ENCODE data around the gene WFDC6. TPM values are rescaled to one million over a fixed set of nuclear protein-coding genes. Genes with fewer than 3 reads are reported as not detected.

Gene WFDC6
- total RNA-seq, 1 experiment from 2014 or later = not detected

DNA sequence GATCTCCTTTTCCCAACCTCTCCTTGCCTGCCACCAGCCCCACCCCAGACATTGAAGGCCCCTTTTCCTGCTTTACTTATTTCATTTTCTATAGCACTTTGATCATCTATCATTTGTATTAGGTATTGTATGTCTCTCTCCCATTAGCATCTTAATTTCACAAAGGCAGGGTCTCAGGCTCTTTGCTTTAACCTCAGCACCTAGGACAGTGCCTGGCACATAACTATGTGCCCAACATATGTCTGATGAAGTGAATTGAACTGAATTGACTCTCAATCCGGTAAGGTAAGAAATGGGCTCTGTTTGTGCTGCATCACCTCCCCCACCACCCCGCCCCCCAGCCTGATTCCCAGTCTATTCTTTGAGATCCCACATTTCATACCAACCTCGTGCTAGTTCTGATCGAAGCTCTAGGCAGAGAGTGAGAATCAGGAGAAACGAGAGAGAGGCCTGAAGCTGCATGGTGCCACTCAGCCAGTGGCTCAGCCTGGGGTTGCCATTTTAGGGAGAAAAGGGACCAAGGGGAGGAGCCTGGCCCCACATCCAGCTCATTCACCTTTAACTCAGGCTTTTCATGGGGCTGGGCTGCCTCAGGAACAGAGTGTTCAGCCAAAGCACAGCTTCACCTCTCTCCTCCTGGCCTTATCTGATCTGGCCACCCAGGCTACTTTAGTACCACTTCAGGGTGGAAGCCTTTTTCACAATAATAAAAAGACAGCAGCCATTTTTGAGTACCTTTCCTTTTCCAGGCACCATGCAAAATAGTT is 24.0 kb downstream of the WFDC6 start, which contains the start of gene SPINT3:
Gene SPINT3, minus strand, starts transcription at position 476 of the 767 bp plus-strand sequence. Its CDS starts 14 bp downstream, at position 462.
- Histone ChIP-seq H2BK5ac (ENCODE audit: insufficient read length, low read length) (no peak within 1 kb of the TSS), H3K23me2 (ENCODE audit: insufficient read length, low read depth, low read length, poor library complexity, severe bottlenecking) (no peaks in the 10 kb centered on the region), H3K4me1 (ENCODE audit: insufficient read depth, low read length) (no peaks in the 10 kb centered on the region), H3K79me2 (ENCODE audit: insufficient read depth, low read length) (no peaks in the 10 kb centered on the region), H3K4ac (ENCODE audit: low read depth, low read length) (no peak within 1 kb of the TSS), H4K5ac (ENCODE audit: insufficient read length, low read depth, low read length) (no peak within 1 kb of the TSS), H4K20me1 (ENCODE audit: control insufficient read depth, insufficient read depth, insufficient read length) (no peaks in the 10 kb centered on the region), H3K18ac (ENCODE audit: insufficient read length, low read depth, low read length) (no peak within 1 kb of the TSS), H3T11ph (ENCODE audit: low read length) (no peak within 1 kb of the TSS), H3K9ac (ENCODE audit: extremely low read depth, insufficient read length, low read length) (no peak within 1 kb of the TSS), H3K56ac (ENCODE audit: insufficient read length, low read depth, low read length) (no peak within 1 kb of the TSS), H2BK15ac (ENCODE audit: low read depth, low read length) (no peak within 1 kb of the TSS), H3K27ac (ENCODE audit: insufficient read length, low read depth, low read length) (no peak within 1 kb of the TSS), H4K91ac (ENCODE audit: insufficient read length, low read depth, low read length) (no peak within 1 kb of the TSS), H2AFZ (ENCODE audit: low read length) (no peak within 1 kb of the TSS), H3K27me3 (ENCODE audit: insufficient read depth, low read length) (no peaks in the 10 kb centered on the region), H3K9me3 (ENCODE audit: control insufficient read depth, low read depth, low read length) (no peaks in the 10 kb centered on the region), H3K14ac (ENCODE audit: insufficient read depth, low read length) (no peak within 1 kb of the TSS), H4K8ac (replicated peaks; ENCODE audit: insufficient read length, low read depth, low read length) (no peak within 1 kb of the TSS), H2BK12ac (ENCODE audit: insufficient read length, low read depth, low read length) (no peak within 1 kb of the TSS), H3K79me1 (ENCODE audit: insufficient read depth, low read depth, low read length, poor library complexity, severe bottlenecking) (no peaks in the 10 kb centered on the region), H2BK120ac (ENCODE audit: low read depth, low read length, poor library complexity, severe bottlenecking) (no peak within 1 kb of the TSS), H2BK20ac (ENCODE audit: low read depth, low read length, poor library complexity, severe bottlenecking) (no peak within 1 kb of the TSS), H2AK5ac (ENCODE audit: insufficient read length, low read length) (no peak within 1 kb of the TSS), H3K4me2 (ENCODE audit: insufficient read depth, insufficient read length, low read length) (no peak within 1 kb of the TSS), H3K23ac (ENCODE audit: insufficient read length, low read depth, low read length) (no peak within 1 kb of the TSS)
- Mint-ChIP-seq H3K36me3 (ENCODE audit: insufficient read depth in 1 of 3, low read depth in 3 of 3) (no peaks in the 10 kb centered on the region), H3K4me1 (peaks cover 2 to 7% of the 10 kb centered on the region in 2 experiments; a peak in 1 of 4 replicates), H3K27me3 (ENCODE audit: low read depth) (no peaks in the 10 kb centered on the region; the same call in 1 of the 2 replicates), H3K27ac (no peak within 1 kb of the TSS), H3K4me3 (no peak within 1 kb of the TSS), H3K9me3 (no peaks in the 10 kb centered on the region; a peak in 1 of 5 replicates)
- DNase-seq = no peak
- no CpG with 5 or more reads among the region's 5 CpGs for WGBS (ENCODE audit: extremely low coverage, insufficient read length, low lambda C conversion rate)
- TF ChIP-seq, protein P1, sequence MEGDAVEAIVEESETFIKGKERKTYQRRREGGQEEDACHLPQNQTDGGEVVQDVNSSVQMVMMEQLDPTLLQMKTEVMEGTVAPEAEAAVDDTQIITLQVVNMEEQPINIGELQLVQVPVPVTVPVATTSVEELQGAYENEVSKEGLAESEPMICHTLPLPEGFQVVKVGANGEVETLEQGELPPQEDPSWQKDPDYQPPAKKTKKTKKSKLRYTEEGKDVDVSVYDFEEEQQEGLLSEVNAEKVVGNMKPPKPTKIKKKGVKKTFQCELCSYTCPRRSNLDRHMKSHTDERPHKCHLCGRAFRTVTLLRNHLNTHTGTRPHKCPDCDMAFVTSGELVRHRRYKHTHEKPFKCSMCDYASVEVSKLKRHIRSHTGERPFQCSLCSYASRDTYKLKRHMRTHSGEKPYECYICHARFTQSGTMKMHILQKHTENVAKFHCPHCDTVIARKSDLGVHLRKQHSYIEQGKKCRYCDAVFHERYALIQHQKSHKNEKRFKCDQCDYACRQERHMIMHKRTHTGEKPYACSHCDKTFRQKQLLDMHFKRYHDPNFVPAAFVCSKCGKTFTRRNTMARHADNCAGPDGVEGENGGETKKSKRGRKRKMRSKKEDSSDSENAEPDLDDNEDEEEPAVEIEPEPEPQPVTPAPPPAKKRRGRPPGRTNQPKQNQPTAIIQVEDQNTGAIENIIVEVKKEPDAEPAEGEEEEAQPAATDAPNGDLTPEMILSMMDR (conservative IDR thresholded peaks at IDR 0.05) = no peak

Data from H9 (cell line).